HepG2 (cell line): Measurements from ENCODE around the gene DAPP1. TPM values are rescaled to one million over a fixed set of nuclear protein-coding genes. Genes with fewer than 3 reads are reported as not detected.
A peak's percentile ranks its signal among the peaks of the same experiment; 100 is the strongest.

Source experiments
- HIVEP1 ChIP-seq: sonication (generic); formaldehyde crosslinking; IDR thresholded peaks from 2 replicates; pipeline ENCODE4 v1.4.0; 2020; ENCODE audit warnings: mild to moderate bottlenecking, missing genetic modification reagents
- MXD3 ChIP-seq: IDR thresholded peaks from 2 replicates; pipeline ENCODE4 v1.6.1; 2016; ENCODE audit warnings: mild to moderate bottlenecking, missing biosample characterization, missing genetic modification reagents
- MXI1 ChIP-seq: IDR thresholded peaks from 3 replicates; pipeline ENCODE4 v1.6.1; 2012; ENCODE audit warnings: low read depth, low read length, inconsistent platforms, borderline replicate concordance
- NFATC3 ChIP-seq: sonication (generic); formaldehyde crosslinking; IDR thresholded peaks from 2 replicates; pipeline ENCODE4 v1.5.1; 2020; ENCODE audit warnings: mild to moderate bottlenecking, missing genetic modification reagents
- PAXIP1 ChIP-seq: sonication (generic); formaldehyde crosslinking; conservative IDR thresholded peaks from 2 replicates; pipeline ENCODE4 v1.4.0; 2020; ENCODE audit warnings: mild to moderate bottlenecking, missing genetic modification reagents, moderate library complexity
- RFX3 ChIP-seq: IDR thresholded peaks from 2 replicates; pipeline ENCODE4 v1.6.1; 2016; ENCODE audit warnings: missing biosample characterization, missing genetic modification reagents
- SNRNP70 ChIP-seq: fragments of 200-400 bp; formaldehyde crosslinking; IDR thresholded peaks from 2 replicates; pipeline ENCODE4 v1.6.1; 2017; ENCODE audit warnings: mild to moderate bottlenecking, low read depth, low read length, moderate library complexity
- YEATS2 ChIP-seq: sonication (generic); formaldehyde crosslinking; IDR thresholded peaks from 2 replicates; pipeline ENCODE4 v1.4.0; 2020; ENCODE audit warnings: missing genetic modification reagents, borderline replicate concordance
- ZBTB49 ChIP-seq: sonication (generic); formaldehyde crosslinking; IDR thresholded peaks from 2 replicates; pipeline ENCODE4 v1.4.0; 2020; ENCODE audit warnings: missing genetic modification reagents, borderline replicate concordance
- ZNF530 ChIP-seq: sonication (generic); formaldehyde crosslinking; IDR thresholded peaks from 2 replicates; pipeline ENCODE4 v1.5.0; 2020; ENCODE audit warnings: low read depth, mild to moderate bottlenecking, missing genetic modification reagents
- ZNF556 ChIP-seq: sonication (generic); formaldehyde crosslinking; IDR thresholded peaks from 2 replicates; pipeline ENCODE4 v1.4.0; 2020; ENCODE audit warnings: mild to moderate bottlenecking, missing genetic modification reagents, borderline replicate concordance
- ZNF567 ChIP-seq: sonication (generic); formaldehyde crosslinking; IDR thresholded peaks from 2 replicates; pipeline ENCODE4 v1.8.1; 2023; ENCODE audit warnings: mild to moderate bottlenecking, missing genetic modification reagents, borderline replicate concordance
- polyA plus RNA-seq, 8 experiments: library from polyadenylated mRNA; depleted of rRNA in 3 of 8; stranded (reverse) in 7 of 8; unstranded in 1 of 8; fragments of >200 nt; fragmentation: Illumina TruSeq in 4 of 8; extraction: Trizol in 4 of 8; gene quantifications; 2 replicates each; pipeline versions ENCODE4 v1.2.1 to v1.2.3, GENCODE V29; 2011 to 2016; ENCODE audit warnings: low read depth in 4 of 8, missing spikeins in 1 of 8, mixed read lengths in 1 of 8; ENCODE audit not compliant: insufficient read depth in 1 of 8
- total RNA-seq, 5 experiments: library from RNA; depleted of rRNA; stranded (reverse); fragments of >200 nt; fragmentation: Illumina TruSeq; extraction: Trizol; gene quantifications; 2 replicates each; pipeline ENCODE4 v1.2.3, GENCODE V29; 2016; ENCODE audit warnings: low read depth in 1 of 5
- TF ChIP-seq, protein P1 (sequence below): sonication (generic); formaldehyde crosslinking; IDR thresholded peaks from 2 replicates; pipeline ENCODE4; 2020; ENCODE audit warnings: missing genetic modification reagents, mild to moderate bottlenecking, borderline replicate concordance
- TF ChIP-seq, protein P2 (sequence below): sonication (generic); formaldehyde crosslinking; IDR thresholded peaks from 2 replicates; pipeline ENCODE4 v1.9.0; 2022; ENCODE audit warnings: missing genetic modification reagents, mild to moderate bottlenecking, borderline replicate concordance
- TF ChIP-seq, protein P3 (sequence below): sonication (generic); formaldehyde crosslinking; IDR thresholded peaks from 2 replicates; pipeline ENCODE4 v1.5.0; 2020; ENCODE audit warnings: mild to moderate bottlenecking, missing genetic modification reagents

Gene DAPP1
- total and polyA plus RNA-seq, 2 of the 13 experiments (the other 11 are each of a cell fraction or from before 2014, with no cell fraction given), result not detected

DNA sequence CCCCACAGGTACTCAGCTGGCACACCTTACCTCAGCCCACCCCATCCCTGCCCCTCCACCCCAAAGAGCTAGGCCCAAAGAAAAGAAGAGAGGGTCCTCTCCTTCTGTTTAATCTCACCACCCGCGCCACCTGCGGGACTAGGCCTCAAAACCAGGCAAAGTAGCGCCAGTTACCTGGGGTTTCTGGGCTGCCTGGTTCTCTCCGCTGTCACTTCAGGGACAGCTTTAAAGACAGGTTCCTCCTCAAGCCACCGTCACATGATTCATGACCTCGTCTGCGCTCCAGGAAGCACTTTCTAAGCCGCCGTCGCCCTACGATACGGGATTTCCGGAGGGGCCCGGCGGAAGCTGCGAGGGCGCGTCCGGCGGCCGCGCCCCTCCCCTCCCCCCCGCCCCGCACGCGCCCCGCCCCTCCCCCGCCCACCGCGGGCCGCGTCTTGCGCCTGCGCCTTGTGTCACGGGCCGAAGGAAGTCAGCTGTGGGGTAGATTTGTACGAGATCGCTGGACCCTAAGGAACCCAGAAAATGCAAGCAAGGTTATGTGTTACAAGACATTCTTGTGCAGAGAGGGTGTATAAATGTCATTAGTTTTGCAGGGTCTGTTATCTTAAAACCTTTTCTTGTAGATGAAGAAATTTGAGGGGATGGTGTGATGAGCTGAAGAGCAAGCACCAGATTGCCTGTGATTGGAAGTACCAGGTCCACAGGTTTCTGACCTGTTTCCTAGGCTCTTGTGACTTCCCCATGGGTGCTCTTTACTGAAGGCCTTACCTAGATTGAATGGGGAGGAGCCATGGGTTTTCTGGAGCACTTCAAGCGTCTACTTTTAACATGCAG, 77.8 kb downstream of the DAPP1 start, which contains the start of gene LAMTOR3 (continued):
- TF ChIP-seq ZBTB49 (CRISPR knock-in tag), result no peak
- TF ChIP-seq, protein P1, sequence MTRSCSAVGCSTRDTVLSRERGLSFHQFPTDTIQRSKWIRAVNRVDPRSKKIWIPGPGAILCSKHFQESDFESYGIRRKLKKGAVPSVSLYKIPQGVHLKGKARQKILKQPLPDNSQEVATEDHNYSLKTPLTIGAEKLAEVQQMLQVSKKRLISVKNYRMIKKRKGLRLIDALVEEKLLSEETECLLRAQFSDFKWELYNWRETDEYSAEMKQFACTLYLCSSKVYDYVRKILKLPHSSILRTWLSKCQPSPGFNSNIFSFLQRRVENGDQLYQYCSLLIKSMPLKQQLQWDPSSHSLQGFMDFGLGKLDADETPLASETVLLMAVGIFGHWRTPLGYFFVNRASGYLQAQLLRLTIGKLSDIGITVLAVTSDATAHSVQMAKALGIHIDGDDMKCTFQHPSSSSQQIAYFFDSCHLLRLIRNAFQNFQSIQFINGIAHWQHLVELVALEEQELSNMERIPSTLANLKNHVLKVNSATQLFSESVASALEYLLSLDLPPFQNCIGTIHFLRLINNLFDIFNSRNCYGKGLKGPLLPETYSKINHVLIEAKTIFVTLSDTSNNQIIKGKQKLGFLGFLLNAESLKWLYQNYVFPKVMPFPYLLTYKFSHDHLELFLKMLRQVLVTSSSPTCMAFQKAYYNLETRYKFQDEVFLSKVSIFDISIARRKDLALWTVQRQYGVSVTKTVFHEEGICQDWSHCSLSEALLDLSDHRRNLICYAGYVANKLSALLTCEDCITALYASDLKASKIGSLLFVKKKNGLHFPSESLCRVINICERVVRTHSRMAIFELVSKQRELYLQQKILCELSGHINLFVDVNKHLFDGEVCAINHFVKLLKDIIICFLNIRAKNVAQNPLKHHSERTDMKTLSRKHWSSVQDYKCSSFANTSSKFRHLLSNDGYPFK, result 0 out of 2 replicates have a peak, but pooled peaks have one; percentile 44
- no peak for TF ChIP-seq MXD3
- TF ChIP-seq, protein P2, sequence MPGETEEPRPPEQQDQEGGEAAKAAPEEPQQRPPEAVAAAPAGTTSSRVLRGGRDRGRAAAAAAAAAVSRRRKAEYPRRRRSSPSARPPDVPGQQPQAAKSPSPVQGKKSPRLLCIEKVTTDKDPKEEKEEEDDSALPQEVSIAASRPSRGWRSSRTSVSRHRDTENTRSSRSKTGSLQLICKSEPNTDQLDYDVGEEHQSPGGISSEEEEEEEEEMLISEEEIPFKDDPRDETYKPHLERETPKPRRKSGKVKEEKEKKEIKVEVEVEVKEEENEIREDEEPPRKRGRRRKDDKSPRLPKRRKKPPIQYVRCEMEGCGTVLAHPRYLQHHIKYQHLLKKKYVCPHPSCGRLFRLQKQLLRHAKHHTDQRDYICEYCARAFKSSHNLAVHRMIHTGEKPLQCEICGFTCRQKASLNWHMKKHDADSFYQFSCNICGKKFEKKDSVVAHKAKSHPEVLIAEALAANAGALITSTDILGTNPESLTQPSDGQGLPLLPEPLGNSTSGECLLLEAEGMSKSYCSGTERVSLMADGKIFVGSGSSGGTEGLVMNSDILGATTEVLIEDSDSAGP, result 0 out of 2 replicates have a peak, but pooled peaks have one; percentile 52
- no peak for TF ChIP-seq RFX3 (CRISPR knock-in tag)
- 0 out of 2 replicates have a peak, but pooled peaks have one; percentile 27 for TF ChIP-seq HIVEP1 (CRISPR knock-in tag)
- TF ChIP-seq PAXIP1, result no peak
- no peak for TF ChIP-seq ZNF567 (CRISPR knock-in tag)
- TF ChIP-seq YEATS2, result peak; percentile 90; the same call in 1 of the 2 replicates
- TF ChIP-seq, protein P3, sequence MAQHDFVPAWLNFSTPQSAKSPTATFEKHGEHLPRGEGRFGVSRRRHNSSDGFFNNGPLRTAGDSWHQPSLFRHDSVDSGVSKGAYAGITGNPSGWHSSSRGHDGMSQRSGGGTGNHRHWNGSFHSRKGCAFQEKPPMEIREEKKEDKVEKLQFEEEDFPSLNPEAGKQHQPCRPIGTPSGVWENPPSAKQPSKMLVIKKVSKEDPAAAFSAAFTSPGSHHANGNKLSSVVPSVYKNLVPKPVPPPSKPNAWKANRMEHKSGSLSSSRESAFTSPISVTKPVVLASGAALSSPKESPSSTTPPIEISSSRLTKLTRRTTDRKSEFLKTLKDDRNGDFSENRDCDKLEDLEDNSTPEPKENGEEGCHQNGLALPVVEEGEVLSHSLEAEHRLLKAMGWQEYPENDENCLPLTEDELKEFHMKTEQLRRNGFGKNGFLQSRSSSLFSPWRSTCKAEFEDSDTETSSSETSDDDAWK (CRISPR knock-in tag), result no peak
- TF ChIP-seq ZNF556 (CRISPR knock-in tag), result no peak
- peak; percentile 76; the same call in 1 of the 3 replicates for TF ChIP-seq MXI1
- TF ChIP-seq SNRNP70, result no peak
- TF ChIP-seq NFATC3 (CRISPR knock-in tag), result no peak
- TF ChIP-seq ZNF530 (CRISPR knock-in tag), result no peak
